Stimulated activated naive CD8-positive, alpha-beta T cell treated with anti-CD3 and anti-CD28 coated beads, Interleukin-15, Interleukin-2, amounts not matched to agents 100 ng/mL and 50 ng/mL, for 24 hours (primary cell): ENCODE data around the gene DRD3.

Experiments used
- H3K27ac Mint-ChIP-seq: one replicate; pipeline ENCODE4 v1.8.0; 2021; ENCODE audit warnings: mild to moderate bottlenecking, mixed read lengths
- H3K27me3 Mint-ChIP-seq: one replicate; pipeline ENCODE4 v1.8.0; 2021; ENCODE audit warnings: mixed read lengths
- H3K36me3 Mint-ChIP-seq: one replicate; pipeline ENCODE4 v1.8.0; 2021; ENCODE audit warnings: low read depth, mixed read lengths
- H3K4me1 Mint-ChIP-seq: one replicate; pipeline ENCODE4 v1.8.0; 2021; ENCODE audit warnings: low read depth, mixed read lengths
- H3K4me3 Mint-ChIP-seq: one replicate; pipeline ENCODE4 v1.8.0; 2021; ENCODE audit warnings: mild to moderate bottlenecking, mixed read lengths
- H3K9me3 Mint-ChIP-seq: one replicate; pipeline ENCODE4 v1.8.0; 2021; ENCODE audit warnings: mixed read lengths

Gene DRD3

GRCh38 chr3:114115143-114115542 is 63.7 kb downstream of the DRD3 start:
- Mint-ChIP-seq H3K36me3 (no peaks in the 10 kb centered on the region), H3K4me3 (no peak overlapping the region), H3K27ac (no peak overlapping the region), H3K4me1 (no peaks in the 10 kb centered on the region), H3K27me3 (peaks cover 4% of the 10 kb centered on the region), H3K9me3 (no peaks in the 10 kb centered on the region)

GRCh38 chr3:114114719-114115118 is 64.1 kb downstream of the DRD3 start:
- Mint-ChIP-seq H3K36me3 (no peaks in the 10 kb centered on the region), H3K27me3 (peaks cover 8% of the 10 kb centered on the region), H3K9me3 (no peaks in the 10 kb centered on the region), H3K4me3 (no peak overlapping the region), H3K4me1 (no peaks in the 10 kb centered on the region), H3K27ac (no peak overlapping the region)

- H3K4me1 Mint-ChIP-seq: no peaks in the 10 kb centered on the region
- no peaks in the 10 kb centered on the region for H3K36me3 Mint-ChIP-seq
- H3K27me3 Mint-ChIP-seq: peaks cover 13% of the 10 kb centered on the region
- H3K4me3 Mint-ChIP-seq: no peak overlapping the region
- no peak overlapping the region for H3K27ac Mint-ChIP-seq
- H3K9me3 Mint-ChIP-seq: no peaks in the 10 kb centered on the region
These were observed 66.2 kb downstream of the DRD3 start for GRCh38 chr3:114112696-114113095.

- no peaks in the 10 kb centered on the region for H3K9me3 Mint-ChIP-seq
- no peaks in the 10 kb centered on the region for H3K4me1 Mint-ChIP-seq
- H3K36me3 Mint-ChIP-seq: no peaks in the 10 kb centered on the region
- H3K27ac Mint-ChIP-seq: no peak overlapping the region
- peaks cover 13% of the 10 kb centered on the region for H3K27me3 Mint-ChIP-seq
- H3K4me3 Mint-ChIP-seq: no peak overlapping the region
These were observed 67.6 kb downstream of the DRD3 start for GRCh38 chr3:114111060-114111770.

- Mint-ChIP-seq H3K36me3 (no peaks in the 10 kb centered on the region), H3K4me3 (no peak overlapping the region), H3K4me1 (no peaks in the 10 kb centered on the region), H3K9me3 (no peaks in the 10 kb centered on the region), H3K27ac (no peak overlapping the region), H3K27me3 (peaks cover 13% of the 10 kb centered on the region)
These were observed 68.4 kb downstream of the DRD3 start for GRCh38 chr3:114110439-114110838.

GRCh38 chr3:114108137-114108536 is 70.7 kb downstream of the DRD3 start:
- H3K4me3 Mint-ChIP-seq: no peak overlapping the region
- no peaks in the 10 kb centered on the region for H3K4me1 Mint-ChIP-seq
- no peak overlapping the region for H3K27ac Mint-ChIP-seq
- H3K9me3 Mint-ChIP-seq: no peaks in the 10 kb centered on the region
- peaks cover 13% of the 10 kb centered on the region for H3K27me3 Mint-ChIP-seq
- no peaks in the 10 kb centered on the region for H3K36me3 Mint-ChIP-seq

- H3K27ac Mint-ChIP-seq: no peak overlapping the region
- H3K4me1 Mint-ChIP-seq: no peaks in the 10 kb centered on the region
- H3K4me3 Mint-ChIP-seq: no peak overlapping the region
- H3K27me3 Mint-ChIP-seq: peaks cover 6% of the 10 kb centered on the region
- H3K36me3 Mint-ChIP-seq: no peaks in the 10 kb centered on the region
- no peaks in the 10 kb centered on the region for H3K9me3 Mint-ChIP-seq
These were observed 74.4 kb downstream of the DRD3 start for GRCh38 chr3:114104414-114104813.

- Mint-ChIP-seq H3K4me3 (no peak overlapping the region), H3K4me1 (no peaks in the 10 kb centered on the region), H3K36me3 (no peaks in the 10 kb centered on the region), H3K27me3 (peaks cover 4% of the 10 kb centered on the region), H3K27ac (no peak overlapping the region), H3K9me3 (no peaks in the 10 kb centered on the region)
These were observed 75.0 kb downstream of the DRD3 start for GRCh38 chr3:114103858-114104257.

GRCh38 chr3:114103181-114103580 is 75.7 kb downstream of the DRD3 start:
- no peaks in the 10 kb centered on the region for H3K4me1 Mint-ChIP-seq
- H3K27ac Mint-ChIP-seq: no peak overlapping the region
- peaks cover 4% of the 10 kb centered on the region for H3K27me3 Mint-ChIP-seq
- H3K9me3 Mint-ChIP-seq: no peaks in the 10 kb centered on the region
- no peak overlapping the region for H3K4me3 Mint-ChIP-seq
- H3K36me3 Mint-ChIP-seq: no peaks in the 10 kb centered on the region

GRCh38 chr3:114101101-114101500 is 77.8 kb downstream of the DRD3 start:
- Mint-ChIP-seq H3K27ac (no peak overlapping the region), H3K4me1 (no peaks in the 10 kb centered on the region), H3K27me3 (peaks cover 4% of the 10 kb centered on the region), H3K4me3 (no peak overlapping the region), H3K9me3 (no peaks in the 10 kb centered on the region), H3K36me3 (no peaks in the 10 kb centered on the region)

GRCh38 chr3:114095796-114096195 is 83.1 kb downstream of the DRD3 start:
- no peak overlapping the region for H3K4me3 Mint-ChIP-seq
- peaks cover 6% of the 10 kb centered on the region for H3K4me1 Mint-ChIP-seq
- H3K27ac Mint-ChIP-seq: no peak overlapping the region
- H3K27me3 Mint-ChIP-seq: peaks cover 9% of the 10 kb centered on the region
- H3K9me3 Mint-ChIP-seq: no peaks in the 10 kb centered on the region
- no peaks in the 10 kb centered on the region for H3K36me3 Mint-ChIP-seq

- H3K4me3 Mint-ChIP-seq: no peak overlapping the region
- H3K27me3 Mint-ChIP-seq: peaks cover 6% of the 10 kb centered on the region
These were observed 85.3 kb downstream of the DRD3 start for GRCh38 chr3:114093596-114093995.

GRCh38 chr3:114093016-114093380 is 85.9 kb downstream of the DRD3 start:
- no peak overlapping the region for H3K27ac Mint-ChIP-seq
- H3K4me1 Mint-ChIP-seq: peaks cover 6% of the 10 kb centered on the region
- H3K36me3 Mint-ChIP-seq: peaks cover 1% of the 10 kb centered on the region
- H3K9me3 Mint-ChIP-seq: no peaks in the 10 kb centered on the region
- peaks cover 6% of the 10 kb centered on the region for H3K27me3 Mint-ChIP-seq
- H3K4me3 Mint-ChIP-seq: no peak overlapping the region

More at GRCh38 chr3:114093596-114093995, 85.3 kb downstream of the DRD3 start:
- Mint-ChIP-seq H3K36me3 (no peaks in the 10 kb centered on the region), H3K4me1 (peaks cover 6% of the 10 kb centered on the region), H3K9me3 (no peaks in the 10 kb centered on the region), H3K27ac (no peak overlapping the region)

- Mint-ChIP-seq H3K4me1 (peaks cover 6% of the 10 kb centered on the region), H3K4me3 (no peak overlapping the region), H3K27me3 (peaks cover 6% of the 10 kb centered on the region), H3K9me3 (no peaks in the 10 kb centered on the region), H3K27ac (no peak overlapping the region), H3K36me3 (peaks cover 7% of the 10 kb centered on the region)
These were observed 86.5 kb downstream of the DRD3 start for GRCh38 chr3:114092151-114093015.

GRCh38 chr3:114089675-114090074 is 89.2 kb downstream of the DRD3 start:
- peaks cover 30% of the 10 kb centered on the region for H3K36me3 Mint-ChIP-seq
- H3K27me3 Mint-ChIP-seq: peaks cover 6% of the 10 kb centered on the region
- no peak overlapping the region for H3K4me3 Mint-ChIP-seq
- H3K9me3 Mint-ChIP-seq: no peaks in the 10 kb centered on the region
- no peak overlapping the region for H3K27ac Mint-ChIP-seq
- H3K4me1 Mint-ChIP-seq: peaks cover 6% of the 10 kb centered on the region
